Fibroblast of peridontal ligament (primary cell): Measurements from ENCODE around the gene ARRDC3.
"Not testable (repeated sequence)": the region's sequence is repeated elsewhere in the genome, so short reads cannot be mapped to it uniquely, and the experiment has no call there.

Experiments
- DNase-seq: peaks from one replicate; pipeline ENCODE4 v3.0.0-alpha.2; 2010; ENCODE audit errors: extremely low read depth

The ARRDC3 gene

GRCh38 chr5:91359962-91360609 is 23.0 kb downstream of the ARRDC3 start:
- DNase-seq, result peak; percentile 39

DNA sequence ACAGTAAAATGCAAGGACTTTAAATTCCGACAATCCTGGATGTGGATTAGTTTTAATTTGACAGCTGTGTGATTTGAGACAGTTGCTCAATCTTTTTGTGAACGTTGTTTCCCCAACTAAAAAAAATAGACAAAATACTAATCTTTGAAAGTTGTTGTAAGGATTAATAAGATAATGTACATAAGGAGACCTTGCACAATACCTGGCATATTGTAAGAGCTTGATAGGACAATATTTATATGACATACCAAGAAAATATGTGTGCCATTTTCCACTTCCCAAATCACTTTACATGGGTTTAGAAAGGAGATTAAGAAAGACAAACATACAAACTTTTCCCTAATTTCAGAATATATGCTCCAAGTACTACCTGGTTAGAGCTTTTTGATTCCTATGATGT is 25.3 kb downstream of the ARRDC3 start:
- no peak for DNase-seq

GRCh38 chr5:91357012-91357634 is 26.0 kb downstream of the ARRDC3 start:
- no peak for DNase-seq

DNA sequence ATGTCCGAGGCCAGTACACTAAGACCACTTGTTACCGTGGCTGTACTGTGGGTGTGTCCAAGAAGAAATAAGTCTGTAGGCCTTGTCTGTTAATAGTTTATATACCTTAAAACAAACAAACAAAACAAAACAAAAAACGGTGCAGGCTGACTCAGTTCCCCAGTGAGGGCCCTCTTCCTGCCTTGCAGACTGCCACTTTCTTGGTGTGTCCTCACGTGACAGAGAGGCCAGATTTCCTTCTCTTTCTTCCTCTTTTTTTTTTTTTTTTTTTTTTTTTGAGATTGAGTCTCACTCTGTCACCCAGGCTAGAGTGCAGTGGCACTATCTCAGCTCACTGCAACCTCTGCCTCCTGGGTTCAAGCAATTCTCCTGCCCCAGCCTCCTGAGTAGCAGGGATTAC is 28.2 kb downstream of the ARRDC3 start:
- DNase-seq, result not testable (repeated sequence)

DNA sequence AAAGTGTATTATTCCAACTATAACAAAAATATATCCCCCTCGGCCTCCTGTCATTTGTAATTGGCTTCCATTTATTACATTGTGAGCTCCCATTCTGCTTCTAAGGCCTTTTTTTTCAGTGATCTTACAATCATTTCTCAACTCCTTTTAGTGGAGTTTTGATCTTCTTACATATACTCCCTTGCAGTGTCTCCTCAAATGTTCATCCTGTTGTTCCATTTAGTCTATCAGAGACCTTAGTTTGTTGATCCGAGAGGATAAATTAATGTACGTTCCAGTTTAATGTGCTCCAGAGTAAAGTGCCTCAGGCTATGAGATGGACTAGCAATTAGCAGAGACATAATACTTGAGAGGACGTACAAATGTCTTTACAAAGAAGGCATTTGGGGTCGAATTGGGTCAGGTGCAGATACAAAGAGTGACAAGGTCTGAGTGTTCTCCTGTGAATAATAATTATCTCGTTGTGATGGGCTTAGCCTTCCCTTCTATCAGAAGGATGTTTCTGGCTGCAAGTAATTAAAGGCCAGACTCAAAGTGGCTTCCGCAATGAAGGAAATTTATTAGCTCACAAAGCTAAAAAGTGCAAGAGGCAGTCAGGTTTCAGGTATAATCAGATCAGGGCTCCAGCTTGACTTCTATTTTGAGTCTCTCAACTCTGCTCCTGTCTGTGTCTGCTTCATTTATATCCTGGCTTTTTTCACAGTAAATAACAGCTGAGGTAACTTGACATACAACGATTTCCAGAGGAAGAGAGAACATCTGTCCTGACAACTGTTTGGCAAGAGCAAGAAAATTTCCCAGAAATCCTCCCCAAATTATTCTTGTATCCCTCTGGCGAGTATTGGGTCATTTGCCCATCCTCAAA is 30.1 kb downstream of the ARRDC3 start:
- no peak for DNase-seq

DNA sequence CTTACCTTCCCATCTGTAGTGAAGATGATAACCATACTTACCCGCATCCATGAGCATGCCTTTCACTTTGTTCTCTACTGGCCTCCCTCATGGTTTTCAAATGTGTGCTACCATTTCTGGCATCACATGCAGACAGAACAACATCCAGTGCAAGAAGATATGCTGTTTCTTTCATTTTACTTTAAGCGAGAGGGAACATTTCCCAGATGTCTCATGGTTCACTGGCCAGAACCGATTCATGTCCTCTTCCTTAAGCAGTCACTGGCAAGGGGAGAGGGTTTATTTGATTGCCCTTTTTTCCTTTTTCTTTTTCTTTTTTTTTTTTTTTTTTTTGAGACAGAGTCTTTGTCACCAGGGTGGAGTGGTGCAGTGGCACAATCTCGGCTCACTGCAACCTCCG is 37.7 kb downstream of the ARRDC3 start:
- no peak for DNase-seq

- not testable (repeated sequence) for DNase-seq
These were observed 38.4 kb downstream of the ARRDC3 start for GRCh38 chr5:91344661-91345200.

DNA sequence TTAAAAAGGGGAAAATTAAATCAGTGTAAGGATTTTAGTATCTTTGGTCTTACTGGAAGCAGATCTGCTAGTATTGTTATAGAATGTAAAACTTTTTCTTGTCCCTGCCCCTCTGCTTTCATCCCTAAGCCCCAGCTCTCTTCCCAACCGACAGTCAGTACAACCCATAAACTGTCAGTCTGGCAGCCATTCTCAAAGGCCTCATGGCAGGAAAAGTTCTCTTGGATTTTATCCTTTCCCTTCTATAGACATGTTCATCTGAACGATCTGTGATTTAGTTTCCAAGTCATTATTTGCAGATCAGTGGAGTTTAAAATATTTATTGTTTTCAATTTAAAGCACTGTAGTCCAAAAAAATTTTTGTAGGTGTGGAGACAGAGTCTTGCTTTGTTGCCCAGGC is 39.2 kb downstream of the ARRDC3 start:
- DNase-seq, result no peak

- DNase-seq, result not testable (repeated sequence)
These were observed 40.2 kb downstream of the ARRDC3 start for GRCh38 chr5:91342931-91343330.

DNA sequence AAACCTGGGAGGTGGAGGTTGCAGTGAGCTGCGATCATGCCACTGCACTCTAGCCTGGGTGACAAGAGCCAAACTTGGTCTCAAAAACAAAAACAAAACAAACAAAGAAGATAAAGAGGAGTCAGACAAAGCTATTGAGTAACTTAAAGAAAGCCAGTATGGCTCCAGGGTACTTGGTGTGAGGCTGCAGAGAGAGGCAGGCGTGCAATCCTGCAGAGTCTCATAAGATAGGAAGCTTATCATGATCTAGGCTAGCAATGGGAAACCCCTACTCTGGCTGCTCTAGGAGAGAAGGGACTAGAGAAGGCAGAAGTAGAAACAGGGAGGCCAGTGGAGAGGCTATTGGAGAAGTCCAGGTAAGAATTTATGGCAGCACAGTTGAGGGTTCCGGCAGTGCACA is 42.0 kb downstream of the ARRDC3 start:
- no peak for DNase-seq

DNA sequence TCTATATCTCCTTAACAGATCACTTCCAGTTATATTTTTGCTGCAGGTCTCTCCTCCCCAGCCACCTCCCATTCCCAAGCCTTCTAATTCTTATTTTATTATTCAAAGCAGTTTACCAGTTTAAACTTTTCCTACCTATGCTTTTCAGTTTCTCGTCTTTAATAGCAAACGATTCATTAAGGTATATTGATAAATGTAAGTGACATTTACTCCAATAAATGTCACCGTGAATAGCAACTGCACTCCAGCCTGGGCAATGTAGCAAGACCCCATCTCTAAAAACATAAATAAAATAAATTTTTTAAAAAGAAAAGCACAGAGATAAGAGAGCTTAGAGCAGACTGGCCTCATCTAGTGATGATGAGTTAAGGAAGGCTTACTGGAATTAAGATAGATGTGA is 42.6 kb downstream of the ARRDC3 start:
- DNase-seq, result no peak

DNA sequence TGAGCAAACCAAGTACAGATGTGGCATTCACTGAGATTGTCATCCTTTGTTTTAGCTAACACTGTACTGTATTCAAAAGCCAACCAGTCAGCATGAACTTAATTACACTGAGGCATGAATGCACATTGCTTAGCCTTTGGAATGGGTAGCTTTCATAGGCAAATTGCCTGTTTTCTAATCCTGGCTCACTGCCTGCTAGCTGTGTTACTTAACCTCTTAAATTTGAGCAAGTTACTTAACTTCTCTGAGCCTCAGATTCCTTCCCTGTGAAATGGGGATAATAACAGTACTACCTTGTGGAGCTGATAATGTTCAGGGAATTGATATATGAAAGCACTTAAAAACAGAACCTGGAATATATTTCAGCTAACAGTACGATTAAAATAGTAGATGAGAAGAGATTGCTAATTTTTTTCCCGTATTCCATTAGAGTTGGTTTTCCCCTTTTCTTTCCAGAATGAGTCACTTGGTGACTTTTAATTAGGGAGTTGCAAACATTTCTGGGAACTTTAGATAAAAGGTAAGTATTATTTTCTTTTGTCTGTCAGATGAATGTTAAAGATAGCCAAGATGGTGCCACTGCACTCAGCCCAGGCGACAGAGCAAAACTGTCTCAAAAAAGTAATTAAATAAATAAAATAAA is 43.9 kb downstream of the ARRDC3 start:
- DNase-seq, result peak; percentile 84

- peak; percentile 28 for DNase-seq
These were observed 50.7 kb downstream of the ARRDC3 start for GRCh38 chr5:91332267-91333045.

- no peak for DNase-seq
These were observed 51.4 kb downstream of the ARRDC3 start for GRCh38 chr5:91331705-91332104.

GRCh38 chr5:91329283-91329682 is 53.8 kb downstream of the ARRDC3 start:
- DNase-seq, result no peak

- peak; percentile 33 for DNase-seq
These were observed 54.4 kb downstream of the ARRDC3 start for GRCh38 chr5:91328743-91329142.

GRCh38 chr5:91322981-91323380 is 60.1 kb downstream of the ARRDC3 start:
- DNase-seq, result not testable (repeated sequence)

DNA sequence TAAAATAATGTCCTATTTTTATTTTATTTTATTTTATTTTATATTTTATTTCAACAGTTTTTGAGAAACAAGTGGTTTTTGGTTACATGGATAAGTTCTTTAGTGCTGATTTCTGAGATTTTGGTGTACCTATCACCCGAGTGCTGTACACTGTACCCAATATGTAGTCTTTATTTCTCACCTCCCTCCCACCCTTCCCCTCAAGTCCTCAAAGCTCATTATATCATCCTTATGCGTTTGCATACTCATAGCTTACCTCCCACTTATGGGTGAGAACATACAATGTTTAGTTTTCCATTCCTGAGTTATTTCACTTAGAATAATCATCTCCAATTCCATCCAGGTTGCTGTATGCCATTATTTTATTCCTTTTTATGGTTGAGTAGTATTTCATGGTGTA is 63.5 kb downstream of the ARRDC3 start:
- DNase-seq, result no peak

- DNase-seq, result no peak
These were observed 64.4 kb downstream of the ARRDC3 start for GRCh38 chr5:91318724-91319123.
